ENCODE data around the gene NMD3. TPM values are rescaled to one million over a fixed set of nuclear protein-coding genes. Genes with fewer than 3 reads are reported as not detected.

Gene NMD3
- total and polyA plus RNA-seq, 2 of the 4 experiments (the other 2 are of a cell fraction): 33.8 to 95.0 TPM

- Histone ChIP-seq H2AK5ac (ENCODE audit: low read depth, low read length) (peak overlapping the region; percentile 37; the same call in 1 of the 2 replicates), H3K27ac (ENCODE audit: insufficient read depth, low read length) (peak overlapping the region; percentile 32; the same call in 1 of the 2 replicates)
- intact Hi-C loops (cut with micrococcal nuclease): no loop called here
These were observed 41.9 kb downstream of the NMD3 start for GRCh38 chr3:161263057-161263456.

More at GRCh38 chr3:161263057-161263456, 41.9 kb downstream of the NMD3 start:
- Histone ChIP-seq H3K56ac (ENCODE audit: extremely low read depth, insufficient read depth, low read length) (no peak overlapping the region), H3K79me1 (ENCODE audit: low read depth in 1 of 2, low read length in 2 of 2) (peaks cover 4 to 11% of the 10 kb centered on the region in 2 experiments; a peak in 3 of 4 replicates), H2BK5ac (ENCODE audit: low read depth, low read length, poor library complexity, severe bottlenecking) (peak overlapping the region; percentile 93), H3K27me3 (ENCODE audit: control insufficient read depth, insufficient read depth, low read length) (no peaks in the 10 kb centered on the region), H4K91ac (ENCODE audit: insufficient read depth, low read depth, low read length) (no peak overlapping the region), H3K9me1 (ENCODE audit: insufficient read depth, low read length) (no peaks in the 10 kb centered on the region), H3K9me3 (ENCODE audit: control insufficient read depth, insufficient read depth, low read length) (peaks cover 5% of the 10 kb centered on the region), H4K5ac (ENCODE audit: low read depth, low read length) (peak overlapping the region; percentile 61; the same call in 1 of the 2 replicates), H2AFZ (replicated peaks; ENCODE audit: low read length, poor library complexity) (no peak overlapping the region), H3K14ac (replicated peaks; ENCODE audit: low read depth, low read length) (no peak overlapping the region; the same call in 1 of the 2 replicates), H3K36me3 (ENCODE audit: control insufficient read depth, insufficient read depth, low read length) (peaks cover 5% of the 10 kb centered on the region; the same call in 1 of the 2 replicates), H2AK9ac (replicated peaks; ENCODE audit: low read depth, low read length, poor library complexity) (no peak overlapping the region), H3K18ac (ENCODE audit: low read depth, low read length) (peak overlapping the region; percentile 0; the same call in 1 of the 2 replicates), H4K8ac (ENCODE audit: low read depth in 2 of 2, low read length in 2 of 2) (no peak overlapping the region), H2BK15ac (ENCODE audit: low read depth, low read length) (no peak overlapping the region), H3K4me1 (ENCODE audit: control insufficient read depth, insufficient read depth, low read length) (peaks cover 5% of the 10 kb centered on the region), H3K4ac (ENCODE audit: low read depth, low read length) (no peak overlapping the region), H2BK120ac (ENCODE audit: low read depth, low read length) (no peak overlapping the region), H3K9ac (ENCODE audit: low read depth, low read length) (no peak overlapping the region), H4K20me1 (ENCODE audit: insufficient read depth, low read length) (no peaks in the 10 kb centered on the region), H2BK20ac (ENCODE audit: low read depth, low read length) (no peak overlapping the region), H3K23ac (ENCODE audit: low read depth, low read length) (no peak overlapping the region), H3K4me2 (ENCODE audit: low read depth, low read length) (peak overlapping the region; percentile 18; the same call in 1 of the 2 replicates), H3K4me3 (ENCODE audit: insufficient read depth, low read depth, low read length) (no peak overlapping the region)
- ATAC-seq (ENCODE audit: low read depth) (no peak; the same call in 1 of the 2 replicates), DNase-seq (peak; percentile 65)
- dilution Hi-C loops (cut with HindIII; ENCODE audit: low sequenced_read_pairs, unreplicated experiment): no loop called here
- in situ Hi-C loops (cut with MboI; ENCODE audit: low sequenced_read_pairs): no loop called here
- POLR2A ChIA-PET (ENCODE audit: unreplicated experiment): no interaction called here
- WGBS, 2 experiments (ENCODE audit: extremely low coverage in 2 of 2, insufficient read length in 1 of 2): no CpG with 5 or more reads among the region's 3 CpGs
- CTCF ChIA-PET: no interaction called here
- TF ChIP-seq CHD1 (IDR thresholded peaks at IDR 0.05; ENCODE audit: low read depth, low read length): no peak
- 0 out of 2 replicates have a peak, but pooled peaks have one; percentile 12 for TF ChIP-seq FOS (IDR thresholded peaks at IDR 0.05; ENCODE audit: low read depth, low read length)
- no peak for TF ChIP-seq RAD21 (IDR thresholded peaks at IDR 0.05; ENCODE audit: low read length)
- TF ChIP-seq CEBPB (IDR thresholded peaks at IDR 0.05; ENCODE audit: low read depth, low read length): peak; percentile 82
- TF ChIP-seq NFE2L2 (IDR thresholded peaks at IDR 0.05; ENCODE audit: low read depth, low read length): no peak
- no TSS peak for BruUV-seq (replicated peaks)
